ENCODE results near the gene INPP5E.

Gene INPP5E

GRCh38 chr9:136454026-136454796 lies 14.6 kb upstream of the INPP5E start:
- Mint-ChIP-seq H3K36me3 (ENCODE audit: low read depth) (peaks cover 71% of the 10 kb centered on the region), H3K27me3 (ENCODE audit: low read depth, poor library complexity) (no peaks in the 10 kb centered on the region), H3K27ac (peak overlapping the region; percentile 84), H3K9me3 (no peaks in the 10 kb centered on the region), H3K4me1 (no peaks in the 10 kb centered on the region), H3K4me3 (no peak overlapping the region)
- no peak for DNase-seq
- no peak for TF ChIP-seq CTCF (IDR thresholded peaks at IDR 0.05)

DNA sequence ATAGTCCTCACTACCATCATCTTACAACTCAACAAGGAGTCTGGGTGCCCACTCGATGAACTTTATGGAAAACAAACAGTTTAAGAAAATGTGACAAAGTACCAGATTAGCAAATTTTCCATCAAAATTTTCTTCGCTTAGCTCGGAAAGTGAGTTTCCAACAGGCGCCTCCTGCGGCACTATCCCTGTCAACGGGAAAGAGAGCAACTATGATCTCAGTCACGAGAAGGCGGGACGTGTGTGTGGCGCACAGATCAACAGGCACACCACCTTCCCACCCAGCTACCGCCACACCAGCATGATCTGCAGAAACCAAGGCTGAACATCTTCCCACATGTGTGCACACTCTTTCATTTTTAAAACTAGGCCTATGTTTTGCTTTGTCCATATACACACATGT lies 13.7 kb upstream of the INPP5E start:
- Mint-ChIP-seq H3K27ac (no peak overlapping the region), H3K36me3 (ENCODE audit: low read depth) (peaks cover 68% of the 10 kb centered on the region)

DNA sequence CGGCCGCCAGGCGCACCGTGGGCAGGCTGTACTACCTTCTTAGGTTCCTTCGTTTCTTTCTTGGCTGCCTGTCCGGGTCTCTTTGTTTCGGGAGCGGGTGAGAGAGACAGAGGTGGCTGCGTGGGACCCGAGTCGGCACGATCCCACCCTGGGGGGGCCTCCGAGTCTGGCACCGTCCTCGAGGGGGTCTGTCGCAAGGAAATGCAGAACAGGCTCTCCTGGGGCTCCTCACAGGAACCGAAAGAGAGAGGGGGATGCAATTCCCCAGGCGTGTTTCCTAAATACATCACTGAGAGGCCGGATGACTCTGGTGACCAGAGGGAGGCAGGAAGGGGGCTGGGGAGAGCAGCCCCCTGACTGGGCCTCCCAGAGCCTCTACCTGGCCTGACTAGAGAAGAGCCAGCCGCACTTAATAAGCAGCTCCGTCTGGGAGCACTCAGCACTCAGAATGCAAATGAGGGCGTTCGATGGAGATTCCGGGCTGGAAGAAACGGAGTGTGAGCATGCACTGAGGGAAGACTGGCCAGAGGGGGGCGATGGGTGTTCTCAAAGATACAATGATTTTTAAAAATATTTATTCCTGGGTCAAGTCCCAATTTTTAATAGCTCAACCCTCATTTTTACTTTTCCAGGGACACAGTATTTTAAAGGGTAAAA lies 11.7 kb upstream of the INPP5E start:
- Mint-ChIP-seq H3K27me3 (ENCODE audit: low read depth, poor library complexity) (no peaks in the 10 kb centered on the region), H3K27ac (peak overlapping the region; percentile 22), H3K36me3 (ENCODE audit: low read depth) (peaks cover 71% of the 10 kb centered on the region), H3K4me1 (no peaks in the 10 kb centered on the region), H3K4me3 (no peak overlapping the region), H3K9me3 (no peaks in the 10 kb centered on the region)
- TF ChIP-seq CTCF (IDR thresholded peaks at IDR 0.05): no peak
- no peak for DNase-seq

More for the DNA sequence above, 13.7 kb upstream of the INPP5E start:
- no peak for DNase-seq
- Mint-ChIP-seq H3K27me3 (ENCODE audit: low read depth, poor library complexity) (no peaks in the 10 kb centered on the region), H3K4me3 (no peak overlapping the region), H3K4me1 (no peaks in the 10 kb centered on the region), H3K9me3 (no peaks in the 10 kb centered on the region)
- no peak for TF ChIP-seq CTCF (IDR thresholded peaks at IDR 0.05)

DNA sequence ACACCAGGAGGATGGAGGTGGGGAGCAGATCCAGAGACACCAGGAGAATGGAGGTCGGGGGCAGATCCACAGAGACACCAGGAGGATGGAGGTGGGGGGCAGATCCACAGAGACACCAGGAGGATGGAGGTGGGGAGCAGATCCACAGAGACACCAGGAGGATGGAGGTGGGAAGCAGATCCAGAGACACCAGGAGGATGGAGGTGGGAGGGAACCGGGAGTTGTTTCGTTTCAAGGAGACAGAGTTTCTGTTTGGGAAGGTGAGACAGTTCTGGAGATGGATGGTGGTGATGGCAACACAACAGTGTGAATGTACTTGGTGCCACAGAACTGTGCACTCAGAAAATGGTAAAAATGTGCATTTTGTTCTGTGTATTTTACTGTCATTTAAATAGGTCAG lies 9.0 kb upstream of the INPP5E start:
- no peaks in the 10 kb centered on the region for H3K9me3 Mint-ChIP-seq
- H3K36me3 Mint-ChIP-seq (ENCODE audit: low read depth): peaks cover 65% of the 10 kb centered on the region

DNA sequence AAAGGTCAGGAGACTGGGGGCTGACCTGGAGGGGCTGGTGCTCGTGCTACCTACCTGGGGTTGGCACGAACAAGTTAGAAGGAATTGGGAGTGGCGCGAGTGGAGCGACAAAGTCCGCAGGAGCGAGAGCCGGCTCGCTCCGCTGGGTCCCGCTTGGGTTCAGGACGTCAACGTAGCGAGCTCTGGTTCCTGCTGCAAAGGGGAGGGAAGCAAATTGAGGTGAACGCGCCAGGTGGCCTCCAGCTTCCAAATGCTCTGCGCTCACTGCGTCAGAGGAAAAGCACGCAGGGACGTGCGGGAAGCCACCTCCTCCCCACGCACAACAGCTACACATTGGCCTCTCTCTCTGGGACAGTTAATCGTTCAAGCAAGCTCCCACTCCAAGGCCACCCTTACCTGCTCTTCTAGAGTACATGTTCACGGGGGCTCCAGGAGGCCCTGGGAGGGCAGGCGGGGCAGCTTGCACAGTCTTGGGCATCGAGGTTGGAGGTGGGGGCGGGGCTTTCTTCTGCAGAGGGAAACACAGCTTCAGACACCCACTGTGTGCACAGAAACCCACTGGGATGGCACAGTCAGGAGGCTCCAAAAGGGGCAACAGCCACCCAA lies 7.6 kb upstream of the INPP5E start:
- Mint-ChIP-seq H3K27me3 (ENCODE audit: low read depth, poor library complexity) (no peaks in the 10 kb centered on the region), H3K4me3 (no peak overlapping the region), H3K27ac (peak overlapping the region; percentile 75), H3K4me1 (no peaks in the 10 kb centered on the region), H3K36me3 (ENCODE audit: low read depth) (peaks cover 67% of the 10 kb centered on the region), H3K9me3 (no peaks in the 10 kb centered on the region)
- no peak for DNase-seq
- no peak for TF ChIP-seq CTCF (IDR thresholded peaks at IDR 0.05)

More for the DNA sequence above, 9.0 kb upstream of the INPP5E start:
- no peaks in the 10 kb centered on the region for H3K4me1 Mint-ChIP-seq
- no peak overlapping the region for H3K4me3 Mint-ChIP-seq
- H3K27ac Mint-ChIP-seq: peak overlapping the region; percentile 79
- DNase-seq: no peak
- no peak for TF ChIP-seq CTCF (IDR thresholded peaks at IDR 0.05)
- no peaks in the 10 kb centered on the region for H3K27me3 Mint-ChIP-seq (ENCODE audit: low read depth, poor library complexity)

Measured in nephron progenitor cell (in vitro differentiated cells).